GM12878 (cell line): ENCODE data around the gene PCNX4. TPM values are rescaled to one million over a fixed set of nuclear protein-coding genes. Genes with fewer than 3 reads are reported as not detected.

Experiments
- BHLHE40 ChIP-seq, 2 experiments: fragments of 450-650 bp in 1 of 2; IDR thresholded peaks; 2 replicates each; pipeline ENCODE4 v1.6.1; 2011 to 2017; ENCODE audit warnings: low read depth in 2 of 2, borderline replicate concordance in 1 of 2, improper control_type of control experiment in 1 of 2, low read length in 1 of 2, mild to moderate bottlenecking in 1 of 2
- CEBPB ChIP-seq, 2 experiments: fragments of 150-350 bp in 1 of 2; IDR thresholded peaks; 2 replicates each; pipeline ENCODE4 v1.6.1; 2012 to 2014; ENCODE audit warnings: low read depth in 2 of 2, low read length in 2 of 2, borderline replicate concordance in 1 of 2, inconsistent platforms in 1 of 2
- CUX1 ChIP-seq: IDR thresholded peaks from 2 replicates; pipeline ENCODE4 v1.6.1; 2012; ENCODE audit warnings: improper control_type of control experiment, low read depth, low read length; ENCODE audit not compliant: insufficient replicate concordance
- EP300 ChIP-seq, 2 experiments: fragments of 150-350 bp in 1 of 2; IDR thresholded peaks; 2 replicates each; pipeline ENCODE4 v1.6.1; 2011 to 2012; ENCODE audit warnings: low read depth in 2 of 2, low read length in 2 of 2, borderline replicate concordance in 1 of 2, improper control_type of control experiment in 1 of 2, inconsistent platforms in 1 of 2; ENCODE audit not compliant: control insufficient read depth in 1 of 2
- HDAC6 ChIP-seq: fragments of 200-600 bp; sonication (generic); IDR thresholded peaks from one replicate; pipeline ENCODE4 v1.8.0; 2017; ENCODE audit warnings: antibody characterized with exemption; ENCODE audit not compliant: unreplicated experiment
- IKZF1 ChIP-seq: fragments of 450-650 bp; conservative IDR thresholded peaks from 2 replicates; pipeline ENCODE4 v1.6.1; 2017; ENCODE audit warnings: antibody characterized with exemption, mild to moderate bottlenecking
- IKZF2 ChIP-seq, 2 experiments: fragments of 450-650 bp; IDR thresholded peaks; 2 replicates each; pipeline ENCODE4 v1.6.1; 2017; ENCODE audit warnings: mild to moderate bottlenecking in 2 of 2, moderate library complexity in 2 of 2
- KLF5 ChIP-seq: fragments of 450-650 bp; IDR thresholded peaks from 2 replicates; pipeline ENCODE4 v1.6.1; 2014; ENCODE audit warnings: mild to moderate bottlenecking; ENCODE audit not compliant: partially characterized antibody
- MEF2A ChIP-seq: IDR thresholded peaks from 2 replicates; pipeline ENCODE4 v1.6.1; 2011; ENCODE audit warnings: low read depth, mild to moderate bottlenecking, low read length, moderate library complexity; ENCODE audit not compliant: insufficient read depth
- MEF2B ChIP-seq: fragments of 450-650 bp; IDR thresholded peaks from 2 replicates; pipeline ENCODE4 v1.6.1; 2018; ENCODE audit warnings: mild to moderate bottlenecking, moderate library complexity; ENCODE audit not compliant: partially characterized antibody, poor library complexity, severe bottlenecking
- MTA3 ChIP-seq: IDR thresholded peaks from 2 replicates; pipeline ENCODE4 v1.6.1; 2012; ENCODE audit warnings: low read length, inconsistent platforms, borderline replicate concordance
- NFIC ChIP-seq: IDR thresholded peaks from 2 replicates; pipeline ENCODE4 v1.6.1; 2012; ENCODE audit warnings: low read depth, mild to moderate bottlenecking, inconsistent platforms, low read length, moderate library complexity
- POLR2AphosphoS5 ChIP-seq: IDR thresholded peaks from 2 replicates; pipeline ENCODE4 v1.6.1; 2011; ENCODE audit warnings: mild to moderate bottlenecking, low read length, inconsistent platforms
- RUNX3 ChIP-seq: IDR thresholded peaks from 2 replicates; pipeline ENCODE4 v1.6.1; 2012; ENCODE audit warnings: low read length, inconsistent platforms
- SMC3 ChIP-seq: IDR thresholded peaks from 2 replicates; pipeline ENCODE4 v1.6.1; 2011; ENCODE audit warnings: low read length, improper control_type of control experiment, borderline replicate concordance
- SRF ChIP-seq, 2 experiments: IDR thresholded peaks; 2 replicates each; pipeline ENCODE4 v1.6.1; 2011; ENCODE audit warnings: low read depth in 2 of 2, low read length in 2 of 2, mild to moderate bottlenecking in 1 of 2, moderate library complexity in 1 of 2
- TCF12 ChIP-seq: IDR thresholded peaks from 2 replicates; pipeline ENCODE4 v1.6.1; 2011; ENCODE audit warnings: low read depth, mild to moderate bottlenecking, low read length
- ZBTB11 ChIP-seq: fragments of 450-650 bp; formaldehyde crosslinking; IDR thresholded peaks from 2 replicates; pipeline ENCODE4 v1.5.0; 2022; ENCODE audit warnings: mild to moderate bottlenecking, missing genetic modification characterization
- polyA plus RNA-seq, 11 experiments: library from polyadenylated mRNA; depleted of rRNA in 4 of 11; unstranded in 6 of 11; stranded (reverse) in 5 of 11; fragments of >200 nt; fragmentation: Nextera tagmentation in 4 of 11; fragmentation: Illumina TruSeq in 1 of 11; extraction: Ambion mirVana in 4 of 11; extraction: Trizol in 1 of 11; gene quantifications; 1 replicate in 1 of 11; 2 replicates in 10 of 11; pipeline versions ENCODE4 v1.2.1 to v1.2.3, GENCODE V29; 2011 to 2016; ENCODE audit warnings: inconsistent platforms in 2 of 11, missing spikeins in 2 of 11, low read depth in 1 of 11
- total RNA-seq, 4 experiments: library from RNA; depleted of rRNA in 3 of 4; stranded (reverse); fragments of >200 nt in 3 of 4; fragmentation: Illumina TruSeq in 1 of 4; extraction: Trizol in 1 of 4; gene quantifications; 2 replicates each; pipeline versions ENCODE4 v1.2.1 to v1.2.3, GENCODE V29; 2013 to 2021
- TF ChIP-seq, protein P1 (sequence below): IDR thresholded peaks from 2 replicates; pipeline ENCODE4 v1.6.1; 2012; ENCODE audit warnings: low read depth, low read length, improper control_type of control experiment

PCNX4 gene
- total and polyA plus RNA-seq, 10 of the 15 experiments (the other 5 are each of a cell fraction or from before 2014, with no cell fraction given), result 13.8 to 56.6 (median 39.4) TPM

- TF ChIP-seq CUX1, result peak; percentile 96
- peak; percentile 2; the same call in 1 of the 2 replicates for TF ChIP-seq SMC3
- TF ChIP-seq KLF5, result peak; percentile 27
- TF ChIP-seq RUNX3, result peak; percentile 78
- peak; percentile 68 to 72; a peak in 3 of 4 replicates for TF ChIP-seq CEBPB (IDR thresholded peaks at IDR 0.05; ENCODE audit: borderline replicate concordance in 1 of 2, low read depth in 2 of 2, low read length in 2 of 2)
- TF ChIP-seq, protein P1, sequence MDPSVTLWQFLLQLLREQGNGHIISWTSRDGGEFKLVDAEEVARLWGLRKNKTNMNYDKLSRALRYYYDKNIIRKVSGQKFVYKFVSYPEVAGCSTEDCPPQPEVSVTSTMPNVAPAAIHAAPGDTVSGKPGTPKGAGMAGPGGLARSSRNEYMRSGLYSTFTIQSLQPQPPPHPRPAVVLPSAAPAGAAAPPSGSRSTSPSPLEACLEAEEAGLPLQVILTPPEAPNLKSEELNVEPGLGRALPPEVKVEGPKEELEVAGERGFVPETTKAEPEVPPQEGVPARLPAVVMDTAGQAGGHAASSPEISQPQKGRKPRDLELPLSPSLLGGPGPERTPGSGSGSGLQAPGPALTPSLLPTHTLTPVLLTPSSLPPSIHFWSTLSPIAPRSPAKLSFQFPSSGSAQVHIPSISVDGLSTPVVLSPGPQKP, result no peak
- TF ChIP-seq MTA3, result peak; percentile 72; the same call in 1 of the 2 replicates
- TF ChIP-seq POLR2AphosphoS5, result peak; percentile 8; the same call in 1 of the 2 replicates
- TF ChIP-seq ZBTB11 (CRISPR knock-in tag), result no peak
- TF ChIP-seq IKZF1, result peak; percentile 73
- TF ChIP-seq IKZF2 (IDR thresholded peaks at IDR 0.05), result peak; percentile 76 to 84; a peak in 3 of 4 replicates
- TF ChIP-seq SRF (IDR thresholded peaks at IDR 0.05; ENCODE audit: low read depth in 2 of 2, low read length in 2 of 2), result 0 out of 4 replicates have a peak, but pooled peaks of 1 of the 2 experiments have one; percentile 12
- 0 out of 4 replicates have a peak, but pooled peaks of 1 of the 2 experiments have one; percentile 12 for TF ChIP-seq BHLHE40 (IDR thresholded peaks at IDR 0.05; ENCODE audit: borderline replicate concordance in 1 of 2, low read depth in 2 of 2, low read length in 1 of 2)
- peak; percentile 67; the same call in 1 of the 2 replicates for TF ChIP-seq MEF2A
- TF ChIP-seq HDAC6, result no peak
- TF ChIP-seq EP300 (IDR thresholded peaks at IDR 0.05; ENCODE audit: borderline replicate concordance in 1 of 2, control insufficient read depth in 1 of 2, low read depth in 2 of 2, low read length in 2 of 2), result peak; percentile 75 to 87; a peak in 3 of 4 replicates
- peak; percentile 92 for TF ChIP-seq MEF2B
- peak; percentile 87 for TF ChIP-seq NFIC
- peak; percentile 75 for TF ChIP-seq TCF12
Observed at GRCh38 chr14:60206837-60207533, 115.3 kb downstream of the PCNX4 start (continued).
